ENCODE measurements around the gene LPCAT1. TPM values are rescaled to one million over a fixed set of nuclear protein-coding genes. Genes with fewer than 3 reads are reported as not detected.

The LPCAT1 gene
- total and polyA plus RNA-seq, 10 of the 15 experiments (the other 5 are each of a cell fraction or from before 2014, with no cell fraction given), result 2.3 to 109 (median 72.7) TPM

GRCh38 chr5:1540831-1541701 is 17.3 kb upstream of the LPCAT1 start:
- ChIA-PET POLR2A (no interaction called here), CTCF (no interaction called here), RAD21 (ENCODE audit: unreplicated experiment) (no interaction called here), SMC1A (ENCODE audit: uncharacterized antibody, unreplicated experiment) (no interaction called here)
- Histone ChIP-seq H2AFZ (ENCODE audit: control insufficient read depth, low read depth, low read length) (no peak overlapping the region), H3K27ac (ENCODE audit: control insufficient read depth, insufficient read depth) (no peak overlapping the region), H4K20me1 (ENCODE audit: control insufficient read depth, insufficient read depth) (no peaks in the 10 kb centered on the region), H3K79me2 (ENCODE audit: control insufficient read depth, insufficient read depth, low read length) (no peaks in the 10 kb centered on the region), H3K36me3 (ENCODE audit: control insufficient read depth in 2 of 2, insufficient read depth in 2 of 2, low read length in 1 of 2) (no peaks in the 10 kb centered on the region), H3K27me3 (replicated peaks in 1 of 2; ENCODE audit: control insufficient read depth in 2 of 2, insufficient read depth in 2 of 2, low read length in 1 of 2) (no peaks in the 10 kb centered on the region), H3K4me1 (ENCODE audit: control insufficient read depth, insufficient read depth, low read length) (peaks cover 9% of the 10 kb centered on the region; the same call in 1 of the 2 replicates), H3K9ac (ENCODE audit: control insufficient read depth, insufficient read depth, low read length) (no peak overlapping the region), H3K4me2 (ENCODE audit: control insufficient read depth, insufficient read depth) (no peak overlapping the region), H3K4me3 (no peak overlapping the region), H3K9me3 (replicated peaks; ENCODE audit: control insufficient read depth, insufficient read depth, low read length) (no peaks in the 10 kb centered on the region; the same call in 2 of the 3 replicates)
- intact Hi-C loops (cut with micrococcal nuclease; ENCODE audit: unreplicated experiment), result no loop called here
- in situ Hi-C loops (cut with MboI), result no loop called here
- no TSS peak for BruUV-seq (replicated peaks)
- WGBS (ENCODE audit: insufficient coverage, insufficient replicate concordance, low lambda C conversion rate, missing lambda C conversion rate), result 66% methylated on average over 11 of the region's 11 CpGs
- no peak for FAIRE-seq
- ATAC-seq, result no peak
- TF ChIP-seq IKZF2 (IDR thresholded peaks at IDR 0.05), result no peak
- TF ChIP-seq, protein P1, sequence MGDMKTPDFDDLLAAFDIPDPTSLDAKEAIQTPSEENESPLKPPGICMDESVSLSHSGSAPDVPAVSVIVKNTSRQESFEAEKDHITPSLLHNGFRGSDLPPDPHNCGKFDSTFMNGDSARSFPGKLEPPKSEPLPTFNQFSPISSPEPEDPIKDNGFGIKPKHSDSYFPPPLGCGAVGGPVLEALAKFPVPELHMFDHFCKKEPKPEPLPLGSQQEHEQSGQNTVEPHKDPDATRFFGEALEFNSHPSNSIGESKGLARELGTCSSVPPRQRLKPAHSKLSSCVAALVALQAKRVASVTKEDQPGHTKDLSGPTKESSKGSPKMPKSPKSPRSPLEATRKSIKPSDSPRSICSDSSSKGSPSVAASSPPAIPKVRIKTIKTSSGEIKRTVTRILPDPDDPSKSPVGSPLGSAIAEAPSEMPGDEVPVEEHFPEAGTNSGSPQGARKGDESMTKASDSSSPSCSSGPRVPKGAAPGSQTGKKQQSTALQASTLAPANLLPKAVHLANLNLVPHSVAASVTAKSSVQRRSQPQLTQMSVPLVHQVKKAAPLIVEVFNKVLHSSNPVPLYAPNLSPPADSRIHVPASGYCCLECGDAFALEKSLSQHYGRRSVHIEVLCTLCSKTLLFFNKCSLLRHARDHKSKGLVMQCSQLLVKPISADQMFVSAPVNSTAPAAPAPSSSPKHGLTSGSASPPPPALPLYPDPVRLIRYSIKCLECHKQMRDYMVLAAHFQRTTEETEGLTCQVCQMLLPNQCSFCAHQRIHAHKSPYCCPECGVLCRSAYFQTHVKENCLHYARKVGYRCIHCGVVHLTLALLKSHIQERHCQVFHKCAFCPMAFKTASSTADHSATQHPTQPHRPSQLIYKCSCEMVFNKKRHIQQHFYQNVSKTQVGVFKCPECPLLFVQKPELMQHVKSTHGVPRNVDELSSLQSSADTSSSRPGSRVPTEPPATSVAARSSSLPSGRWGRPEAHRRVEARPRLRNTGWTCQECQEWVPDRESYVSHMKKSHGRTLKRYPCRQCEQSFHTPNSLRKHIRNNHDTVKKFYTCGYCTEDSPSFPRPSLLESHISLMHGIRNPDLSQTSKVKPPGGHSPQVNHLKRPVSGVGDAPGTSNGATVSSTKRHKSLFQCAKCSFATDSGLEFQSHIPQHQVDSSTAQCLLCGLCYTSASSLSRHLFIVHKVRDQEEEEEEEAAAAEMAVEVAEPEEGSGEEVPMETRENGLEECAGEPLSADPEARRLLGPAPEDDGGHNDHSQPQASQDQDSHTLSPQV (IDR thresholded peaks at IDR 0.05), result no peak
- no peak for DNase-seq (ENCODE audit: low read depth, low spot score)
